ENCODE results near the gene UBXN7.
"Not testable (repeated sequence)": the region's sequence is repeated elsewhere in the genome, so short reads cannot be mapped to it uniquely, and the experiment has no call there.

The UBXN7 gene

DNA sequence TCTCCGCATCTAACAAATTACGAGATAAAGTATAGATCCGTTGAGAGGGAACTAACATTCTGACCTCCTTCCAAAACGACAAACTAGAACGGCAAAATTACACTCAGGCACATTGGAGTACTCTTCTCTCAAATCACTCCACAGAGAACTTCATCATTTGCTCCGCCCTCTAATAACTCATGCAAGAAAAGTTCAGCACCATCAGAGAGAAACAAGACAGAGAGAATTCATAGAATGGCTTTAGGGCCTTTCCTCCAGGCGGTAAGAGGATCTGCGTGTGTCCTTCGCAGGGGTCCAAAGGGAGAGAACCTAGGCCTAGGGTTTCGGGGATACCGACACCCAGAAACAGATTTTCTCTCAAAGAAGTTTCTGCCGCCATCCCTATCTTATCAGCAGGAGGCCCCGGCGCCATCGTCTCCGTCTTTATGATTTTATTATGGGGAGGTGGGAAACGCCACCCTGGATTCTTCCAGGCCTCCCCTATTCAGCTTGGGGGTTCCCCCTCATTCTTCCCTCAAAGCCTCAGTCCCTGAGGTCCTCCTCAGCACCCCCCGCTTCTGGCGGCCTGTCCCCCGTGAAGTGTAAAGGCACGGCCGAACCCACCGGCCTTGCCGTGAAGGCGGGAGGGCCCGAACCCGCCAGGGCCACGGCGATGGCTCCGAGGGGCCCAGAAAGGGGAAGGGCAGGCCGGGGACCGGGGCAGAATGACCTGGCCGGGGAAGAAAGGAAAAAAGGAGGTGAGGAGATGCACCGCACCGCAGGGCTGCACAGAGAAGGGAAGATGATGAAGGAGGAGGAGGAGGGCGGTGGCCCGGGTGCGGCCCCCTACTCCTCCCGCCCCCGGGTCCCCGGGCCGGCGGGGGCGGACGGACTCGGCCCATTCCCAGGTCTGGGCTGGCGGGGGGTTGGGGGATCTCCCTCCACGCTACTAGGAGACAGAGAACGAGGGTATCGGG, 768 bp downstream of the UBXN7 start:
- TF ChIP-seq, protein P1, sequence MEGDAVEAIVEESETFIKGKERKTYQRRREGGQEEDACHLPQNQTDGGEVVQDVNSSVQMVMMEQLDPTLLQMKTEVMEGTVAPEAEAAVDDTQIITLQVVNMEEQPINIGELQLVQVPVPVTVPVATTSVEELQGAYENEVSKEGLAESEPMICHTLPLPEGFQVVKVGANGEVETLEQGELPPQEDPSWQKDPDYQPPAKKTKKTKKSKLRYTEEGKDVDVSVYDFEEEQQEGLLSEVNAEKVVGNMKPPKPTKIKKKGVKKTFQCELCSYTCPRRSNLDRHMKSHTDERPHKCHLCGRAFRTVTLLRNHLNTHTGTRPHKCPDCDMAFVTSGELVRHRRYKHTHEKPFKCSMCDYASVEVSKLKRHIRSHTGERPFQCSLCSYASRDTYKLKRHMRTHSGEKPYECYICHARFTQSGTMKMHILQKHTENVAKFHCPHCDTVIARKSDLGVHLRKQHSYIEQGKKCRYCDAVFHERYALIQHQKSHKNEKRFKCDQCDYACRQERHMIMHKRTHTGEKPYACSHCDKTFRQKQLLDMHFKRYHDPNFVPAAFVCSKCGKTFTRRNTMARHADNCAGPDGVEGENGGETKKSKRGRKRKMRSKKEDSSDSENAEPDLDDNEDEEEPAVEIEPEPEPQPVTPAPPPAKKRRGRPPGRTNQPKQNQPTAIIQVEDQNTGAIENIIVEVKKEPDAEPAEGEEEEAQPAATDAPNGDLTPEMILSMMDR (IDR thresholded peaks at IDR 0.05; ENCODE audit: low read depth, low read length) = no peak
- peak overlapping the region; percentile 92 to 99 for H3K4me3 ChIP-seq (replicated peaks in 1 of 2; ENCODE audit: low read depth in 2 of 2, low read length in 2 of 2)
- DNase-seq (ENCODE audit: low read depth in 2 of 2) = peak; percentile 69

- no peak overlapping the region for H3K4me3 ChIP-seq (replicated peaks in 1 of 2; ENCODE audit: low read depth in 2 of 2, low read length in 2 of 2)
- TF ChIP-seq, protein P1 (IDR thresholded peaks at IDR 0.05; ENCODE audit: low read depth, low read length) = no peak
- no peak for DNase-seq (ENCODE audit: low read depth in 2 of 2)
Observed at GRCh38 chr3:196428041-196428440, 4.2 kb downstream of the UBXN7 start.

- not testable (repeated sequence) for DNase-seq (ENCODE audit: low read depth in 2 of 2); H3K4me3 ChIP-seq (replicated peaks in 1 of 2; ENCODE audit: low read depth in 2 of 2, low read length in 2 of 2)
Observed at GRCh38 chr3:196424421-196424820, 7.8 kb downstream of the UBXN7 start.

DNA sequence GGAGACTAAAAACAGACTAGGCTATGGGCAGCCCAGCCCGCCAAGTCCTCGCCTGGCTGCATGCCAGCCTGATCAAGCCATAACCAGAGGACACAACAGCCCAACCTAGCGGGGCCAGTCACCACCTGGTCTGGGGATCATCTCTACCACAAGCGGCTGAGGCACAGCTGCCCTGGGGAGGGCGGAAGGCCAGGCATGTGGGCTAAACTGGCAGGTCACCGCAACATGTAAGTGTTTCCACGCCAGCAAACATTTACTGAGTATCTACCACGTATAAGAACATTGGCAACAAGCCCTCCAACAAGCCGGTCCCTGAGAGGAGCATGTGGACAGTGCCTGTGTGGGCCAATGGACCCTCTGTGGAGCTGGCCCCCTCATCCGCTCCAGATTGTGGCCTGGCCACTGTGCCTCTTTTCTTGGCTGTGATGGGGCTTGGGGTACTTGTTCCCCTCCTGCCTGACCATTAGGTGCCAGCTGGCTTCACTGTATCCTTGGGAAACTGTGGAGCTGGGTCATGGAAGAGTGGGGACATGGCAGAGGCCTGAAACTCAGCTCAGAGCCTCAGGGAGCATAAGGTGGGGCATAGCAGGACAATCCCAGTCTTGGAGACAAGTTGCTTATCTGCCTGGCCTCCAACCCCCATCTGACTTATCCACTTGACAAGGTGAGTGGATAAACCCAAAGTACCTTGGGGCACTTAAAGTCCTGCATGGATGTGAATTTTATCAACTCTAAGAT, 9.0 kb downstream of the UBXN7 start:
- TF ChIP-seq, protein P1 (IDR thresholded peaks at IDR 0.05; ENCODE audit: low read depth, low read length) = no peak
- peak in 1 of 2 donors; percentile 40 for DNase-seq (ENCODE audit: low read depth in 2 of 2)
- no peak overlapping the region for H3K4me3 ChIP-seq (replicated peaks in 1 of 2; ENCODE audit: low read depth in 2 of 2, low read length in 2 of 2)

DNA sequence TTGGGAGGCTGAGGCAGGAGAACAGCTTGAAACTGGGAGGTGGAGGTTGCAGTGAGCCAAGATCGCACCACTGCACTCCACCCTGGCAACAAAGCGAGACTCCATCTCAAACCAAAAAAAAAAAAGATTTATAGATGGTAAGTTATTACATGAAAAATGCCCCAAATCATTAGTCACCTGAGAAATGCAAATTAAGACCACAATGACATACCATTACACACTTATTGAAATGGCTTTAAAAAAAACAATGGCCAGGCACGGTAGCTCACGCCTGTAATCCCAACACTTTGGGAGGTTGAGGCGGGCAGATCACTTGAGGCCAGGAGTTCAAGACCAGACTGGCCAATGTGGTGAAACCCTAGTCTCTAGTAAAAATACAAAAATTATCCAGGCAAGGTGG, 10.6 kb downstream of the UBXN7 start:
- not testable (repeated sequence) for DNase-seq (ENCODE audit: low read depth in 2 of 2); H3K4me3 ChIP-seq (replicated peaks in 1 of 2; ENCODE audit: low read depth in 2 of 2, low read length in 2 of 2)

GRCh38 chr3:196419386-196419785, 12.8 kb downstream of the UBXN7 start:
- no peak for DNase-seq (ENCODE audit: low read depth in 2 of 2)
- no peak overlapping the region for H3K4me3 ChIP-seq (replicated peaks in 1 of 2; ENCODE audit: low read depth in 2 of 2, low read length in 2 of 2)
- TF ChIP-seq, protein P1 (IDR thresholded peaks at IDR 0.05; ENCODE audit: low read depth, low read length) = no peak

- no peak overlapping the region for H3K4me3 ChIP-seq (replicated peaks in 1 of 2; ENCODE audit: low read depth in 2 of 2, low read length in 2 of 2)
- no peak for DNase-seq (ENCODE audit: low read depth in 2 of 2)
- TF ChIP-seq, protein P1 (IDR thresholded peaks at IDR 0.05; ENCODE audit: low read depth, low read length) = no peak
Observed at GRCh38 chr3:196418601-196419000, 13.6 kb downstream of the UBXN7 start.
